ENCODE measurements around the gene SEC61B. TPM values are rescaled to one million over a fixed set of nuclear protein-coding genes. Genes with fewer than 3 reads are reported as not detected.

The SEC61B gene
- total RNA-seq, 1 donor from 2014 or later = 131 TPM

DNA sequence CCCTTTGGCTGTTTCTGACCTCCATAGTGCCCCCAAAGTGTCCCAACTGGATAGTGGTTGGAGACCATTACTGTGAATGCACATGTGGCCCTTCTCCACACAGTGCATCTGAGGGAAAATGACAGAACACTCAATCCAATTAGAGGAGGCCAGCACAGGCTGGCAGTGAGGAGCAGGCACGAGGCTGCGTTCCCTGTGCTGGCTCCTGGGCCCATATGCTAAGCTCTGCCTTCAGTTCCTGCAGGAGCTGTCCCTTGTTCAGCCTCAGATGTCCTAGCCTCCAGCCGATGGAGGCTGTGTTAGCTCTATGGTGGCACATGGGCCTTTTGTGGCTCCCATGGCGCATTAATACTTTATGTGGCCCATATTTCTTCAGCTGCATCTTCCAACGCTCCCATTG, 36.1 kb upstream of the SEC61B start:
- peak overlapping the region; percentile 71 for H3K27ac Mint-ChIP-seq (ENCODE audit: unreplicated experiment)
- DNase-seq = peak; percentile 40
- H3K27me3 Mint-ChIP-seq (ENCODE audit: unreplicated experiment) = peaks cover 4% of the 10 kb centered on the region
- H3K4me1 Mint-ChIP-seq (ENCODE audit: low read depth, unreplicated experiment) = peaks cover 9% of the 10 kb centered on the region
- H3K4me3 Mint-ChIP-seq (ENCODE audit: unreplicated experiment) = peak overlapping the region; percentile 14
- TF ChIP-seq, protein P1, sequence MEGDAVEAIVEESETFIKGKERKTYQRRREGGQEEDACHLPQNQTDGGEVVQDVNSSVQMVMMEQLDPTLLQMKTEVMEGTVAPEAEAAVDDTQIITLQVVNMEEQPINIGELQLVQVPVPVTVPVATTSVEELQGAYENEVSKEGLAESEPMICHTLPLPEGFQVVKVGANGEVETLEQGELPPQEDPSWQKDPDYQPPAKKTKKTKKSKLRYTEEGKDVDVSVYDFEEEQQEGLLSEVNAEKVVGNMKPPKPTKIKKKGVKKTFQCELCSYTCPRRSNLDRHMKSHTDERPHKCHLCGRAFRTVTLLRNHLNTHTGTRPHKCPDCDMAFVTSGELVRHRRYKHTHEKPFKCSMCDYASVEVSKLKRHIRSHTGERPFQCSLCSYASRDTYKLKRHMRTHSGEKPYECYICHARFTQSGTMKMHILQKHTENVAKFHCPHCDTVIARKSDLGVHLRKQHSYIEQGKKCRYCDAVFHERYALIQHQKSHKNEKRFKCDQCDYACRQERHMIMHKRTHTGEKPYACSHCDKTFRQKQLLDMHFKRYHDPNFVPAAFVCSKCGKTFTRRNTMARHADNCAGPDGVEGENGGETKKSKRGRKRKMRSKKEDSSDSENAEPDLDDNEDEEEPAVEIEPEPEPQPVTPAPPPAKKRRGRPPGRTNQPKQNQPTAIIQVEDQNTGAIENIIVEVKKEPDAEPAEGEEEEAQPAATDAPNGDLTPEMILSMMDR (IDR thresholded peaks at IDR 0.05; ENCODE audit: partially characterized antibody, unreplicated experiment) = no peak
- peaks cover 8% of the 10 kb centered on the region for H3K9me3 Mint-ChIP-seq (ENCODE audit: unreplicated experiment)
- peaks cover 2% of the 10 kb centered on the region for H3K36me3 Mint-ChIP-seq (ENCODE audit: unreplicated experiment)

DNA sequence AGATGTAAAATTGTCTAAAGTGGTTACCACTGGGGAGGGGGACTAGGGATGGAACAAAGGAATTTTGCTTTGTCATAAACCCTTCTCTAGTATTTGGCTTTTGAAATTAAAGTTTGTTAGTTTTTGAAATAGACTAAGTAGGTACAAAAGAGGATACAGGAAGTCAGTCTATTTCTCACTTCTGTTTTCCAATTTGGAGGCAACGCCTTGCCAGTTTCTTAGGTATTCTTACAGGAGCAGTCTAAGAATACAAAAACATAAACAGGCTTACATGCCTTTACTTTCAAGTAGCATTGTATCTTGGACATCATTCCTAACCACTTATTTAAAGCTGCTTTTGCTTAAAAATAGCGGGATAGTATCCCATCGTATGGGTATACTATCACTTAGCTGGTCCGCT, 34.8 kb upstream of the SEC61B start:
- no peak overlapping the region for H3K4me3 Mint-ChIP-seq (ENCODE audit: unreplicated experiment)

DNA sequence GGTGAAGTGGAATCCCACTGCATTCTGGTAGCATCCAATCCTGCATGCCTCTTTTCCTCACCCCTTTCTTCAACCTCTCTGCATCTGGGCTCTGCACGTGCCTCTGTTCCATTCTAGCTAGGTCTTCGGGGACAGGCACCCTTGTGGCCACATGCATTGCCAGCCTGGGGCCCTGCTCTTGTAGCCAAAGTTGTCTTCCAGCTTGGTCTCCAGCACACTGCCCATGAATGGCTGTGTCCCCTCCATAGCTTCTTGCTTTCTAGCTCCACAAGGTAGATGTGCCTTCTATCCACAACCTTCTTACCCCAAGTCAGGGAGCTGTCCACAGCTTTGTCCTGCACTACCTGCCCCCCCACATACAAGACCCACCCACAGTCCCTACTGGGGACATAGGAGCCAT, 32.9 kb upstream of the SEC61B start:
- TF ChIP-seq, protein P1 (IDR thresholded peaks at IDR 0.05; ENCODE audit: partially characterized antibody, unreplicated experiment) = no peak
- Mint-ChIP-seq H3K4me1 (ENCODE audit: low read depth, unreplicated experiment) (peaks cover 9% of the 10 kb centered on the region), H3K36me3 (ENCODE audit: unreplicated experiment) (peaks cover 9% of the 10 kb centered on the region), H3K9me3 (ENCODE audit: unreplicated experiment) (peaks cover 8% of the 10 kb centered on the region), H3K27me3 (ENCODE audit: unreplicated experiment) (peaks cover 5% of the 10 kb centered on the region), H3K27ac (ENCODE audit: unreplicated experiment) (no peak overlapping the region), H3K4me3 (ENCODE audit: unreplicated experiment) (no peak overlapping the region)
- no peak for DNase-seq

More for the DNA sequence above, 34.8 kb upstream of the SEC61B start:
- peaks cover 8% of the 10 kb centered on the region for H3K9me3 Mint-ChIP-seq (ENCODE audit: unreplicated experiment)
- H3K36me3 Mint-ChIP-seq (ENCODE audit: unreplicated experiment) = peaks cover 9% of the 10 kb centered on the region
- TF ChIP-seq, protein P1 (IDR thresholded peaks at IDR 0.05; ENCODE audit: partially characterized antibody, unreplicated experiment) = no peak
- H3K27ac Mint-ChIP-seq (ENCODE audit: unreplicated experiment) = no peak overlapping the region
- no peak for DNase-seq
- peaks cover 9% of the 10 kb centered on the region for H3K4me1 Mint-ChIP-seq (ENCODE audit: low read depth, unreplicated experiment)
- H3K27me3 Mint-ChIP-seq (ENCODE audit: unreplicated experiment) = peaks cover 4% of the 10 kb centered on the region

GRCh38 chr9:99189887-99190596, 32.0 kb upstream of the SEC61B start:
- Mint-ChIP-seq H3K27ac (ENCODE audit: unreplicated experiment) (no peak overlapping the region), H3K27me3 (ENCODE audit: unreplicated experiment) (peaks cover 5% of the 10 kb centered on the region), H3K36me3 (ENCODE audit: unreplicated experiment) (peaks cover 9% of the 10 kb centered on the region), H3K4me1 (ENCODE audit: low read depth, unreplicated experiment) (peaks cover 7% of the 10 kb centered on the region), H3K9me3 (ENCODE audit: unreplicated experiment) (peaks cover 8% of the 10 kb centered on the region), H3K4me3 (ENCODE audit: unreplicated experiment) (no peak overlapping the region)
- DNase-seq = no peak
- TF ChIP-seq, protein P1 (IDR thresholded peaks at IDR 0.05; ENCODE audit: partially characterized antibody, unreplicated experiment) = no peak

- Mint-ChIP-seq H3K36me3 (ENCODE audit: unreplicated experiment) (peaks cover 9% of the 10 kb centered on the region), H3K27me3 (ENCODE audit: unreplicated experiment) (peaks cover 4% of the 10 kb centered on the region), H3K9me3 (ENCODE audit: unreplicated experiment) (peaks cover 5% of the 10 kb centered on the region), H3K4me1 (ENCODE audit: low read depth, unreplicated experiment) (peaks cover 7% of the 10 kb centered on the region), H3K4me3 (ENCODE audit: unreplicated experiment) (no peak overlapping the region), H3K27ac (ENCODE audit: unreplicated experiment) (no peak overlapping the region)
- DNase-seq = no peak
- TF ChIP-seq, protein P1 (IDR thresholded peaks at IDR 0.05; ENCODE audit: partially characterized antibody, unreplicated experiment) = no peak
These were observed 31.3 kb upstream of the SEC61B start for GRCh38 chr9:99190597-99191283.

Data from glutamatergic neuron (in vitro differentiated cells).